HG03354 (cell line): Measurements from ENCODE around the gene PLCD3.

ENCODE experiments used
- ATAC-seq: cut with Tn5 transposase; IDR thresholded peaks from one replicate; pipeline ENCODE4 v1.9.1; 2021; ENCODE audit warnings: mild to moderate bottlenecking; ENCODE audit not compliant: unreplicated experiment, poor library complexity, severe bottlenecking

The PLCD3 gene

GRCh38 chr17:45132320-45132571 lies at the start of gene PLCD3:
PLCD3 (minus strand) TSS chr17:45132515; CDS start chr17:45132410, 105 bp downstream.
- no peak for ATAC-seq

GRCh38 chr17:45177563-45177962 lies 45.2 kb upstream of the PLCD3 start:
- no peak for ATAC-seq

- ATAC-seq = no peak
Measured at GRCh38 chr17:45175759-45176115, 43.4 kb upstream of the PLCD3 start.

GRCh38 chr17:45172541-45173286 lies 40.4 kb upstream of the PLCD3 start:
- ATAC-seq = no peak

- ATAC-seq = no peak
Measured at GRCh38 chr17:45172232-45172540, 39.9 kb upstream of the PLCD3 start.

- ATAC-seq = no peak
Measured at GRCh38 chr17:45171338-45172231, 39.3 kb upstream of the PLCD3 start.

GRCh38 chr17:45170931-45171337 lies 38.6 kb upstream of the PLCD3 start:
- ATAC-seq = no peak

GRCh38 chr17:45170280-45170930 lies 38.1 kb upstream of the PLCD3 start:
- no peak for ATAC-seq

GRCh38 chr17:45168991-45169752 lies 36.9 kb upstream of the PLCD3 start:
- no peak for ATAC-seq

GRCh38 chr17:45164734-45165269 lies 32.5 kb upstream of the PLCD3 start:
- ATAC-seq = no peak

- no peak for ATAC-seq
Measured at GRCh38 chr17:45162025-45162687, 29.8 kb upstream of the PLCD3 start.

- ATAC-seq = peak; percentile 90
Measured at GRCh38 chr17:45161288-45162024, 29.1 kb upstream of the PLCD3 start, which contains the start of gene HEXIM2. HEXIM2 (plus strand) TSS chr17:45161875; CDS start chr17:45162794, 919 bp downstream.

- peak; percentile 20 for ATAC-seq
Measured at GRCh38 chr17:45160447-45161287, 28.4 kb upstream of the PLCD3 start.

GRCh38 chr17:45156242-45156641 lies 23.9 kb upstream of the PLCD3 start:
- ATAC-seq = no peak

GRCh38 chr17:45155483-45155882 lies 23.2 kb upstream of the PLCD3 start:
- no peak for ATAC-seq

- ATAC-seq = no peak
Measured at GRCh38 chr17:45155029-45155428, 22.7 kb upstream of the PLCD3 start.

- no peak for ATAC-seq
Measured at GRCh38 chr17:45150911-45151809, 18.8 kb upstream of the PLCD3 start.
